ENCODE measurements around the gene GTPBP10.

- TF ChIP-seq CTCF (IDR thresholded peaks at IDR 0.05; ENCODE audit: low read length) (no peak), EZH2 (optimal IDR thresholded peaks at IDR 0.05; ENCODE audit: low read depth, low read length) (no peak)
Observed at GRCh38 chr7:90421651-90422050, 75.1 kb downstream of the GTPBP10 start.
